ENCODE measurements around the gene STAC3. TPM values are rescaled to one million over a fixed set of nuclear protein-coding genes. Genes with fewer than 3 reads are reported as not detected.
"Not testable (repeated sequence)": the region's sequence is repeated elsewhere in the genome, so short reads cannot be mapped to it uniquely, and the experiment has no call there.

Gene STAC3
- total RNA-seq, 2 donors from 2014 or later, result 5.9 to 6.8 TPM

DNA sequence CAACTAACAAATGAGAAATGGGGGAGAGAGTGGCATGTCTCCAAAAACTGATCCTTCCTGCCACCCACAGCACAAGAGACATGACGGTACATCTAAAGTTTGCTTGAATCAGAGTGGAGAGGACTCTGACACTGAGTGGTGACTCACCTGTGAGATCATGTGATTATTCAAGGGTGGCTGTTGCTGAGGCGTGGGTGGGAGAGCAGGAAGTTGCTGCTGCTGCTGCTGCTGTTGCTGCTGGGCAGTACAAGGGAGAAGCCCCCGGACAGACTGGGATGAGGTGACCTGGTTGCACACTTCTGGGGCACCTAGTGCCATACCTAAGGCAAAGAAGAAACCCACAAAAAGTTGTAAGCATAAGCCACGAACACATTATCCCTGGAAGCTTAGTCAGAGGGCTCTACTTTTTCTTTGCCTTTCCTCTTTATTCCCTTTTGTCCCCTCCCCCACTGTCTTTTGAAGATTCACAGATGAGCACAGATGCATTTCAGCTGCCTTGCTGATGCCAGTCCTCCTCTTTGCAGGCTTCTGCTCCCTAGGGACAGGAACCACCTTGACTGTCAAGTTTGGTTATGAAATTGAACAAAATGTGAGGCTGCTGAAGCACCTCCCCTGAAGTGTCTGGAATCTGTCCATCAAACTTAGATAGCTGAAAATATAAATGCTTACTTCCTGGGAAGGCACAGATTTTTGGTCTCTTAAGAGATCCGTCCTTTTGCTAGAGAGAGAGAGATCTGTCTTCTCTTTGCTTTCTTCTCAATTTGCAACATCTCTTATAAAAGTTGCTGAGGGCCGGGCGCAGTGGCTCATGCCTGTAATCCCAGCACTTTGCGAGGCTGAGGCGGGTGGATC lies 29.4 kb upstream of the STAC3 start:
- H3K9me3 Mint-ChIP-seq, result no peaks in the 10 kb centered on the region
- peak overlapping the region; percentile 83 for H3K27ac Mint-ChIP-seq
- H3K4me1 Mint-ChIP-seq, result peaks cover 9% of the 10 kb centered on the region
- WGBS, 2 experiments (ENCODE audit: insufficient coverage in 1 of 2, insufficient read length in 1 of 2), result 91 to 96% methylated on average over 8 to 9 of the region's 9 CpGs
- H3K9me3 ChIP-seq (ENCODE audit: control insufficient read depth, low read length), result no peaks in the 10 kb centered on the region
- TF ChIP-seq, protein P1, sequence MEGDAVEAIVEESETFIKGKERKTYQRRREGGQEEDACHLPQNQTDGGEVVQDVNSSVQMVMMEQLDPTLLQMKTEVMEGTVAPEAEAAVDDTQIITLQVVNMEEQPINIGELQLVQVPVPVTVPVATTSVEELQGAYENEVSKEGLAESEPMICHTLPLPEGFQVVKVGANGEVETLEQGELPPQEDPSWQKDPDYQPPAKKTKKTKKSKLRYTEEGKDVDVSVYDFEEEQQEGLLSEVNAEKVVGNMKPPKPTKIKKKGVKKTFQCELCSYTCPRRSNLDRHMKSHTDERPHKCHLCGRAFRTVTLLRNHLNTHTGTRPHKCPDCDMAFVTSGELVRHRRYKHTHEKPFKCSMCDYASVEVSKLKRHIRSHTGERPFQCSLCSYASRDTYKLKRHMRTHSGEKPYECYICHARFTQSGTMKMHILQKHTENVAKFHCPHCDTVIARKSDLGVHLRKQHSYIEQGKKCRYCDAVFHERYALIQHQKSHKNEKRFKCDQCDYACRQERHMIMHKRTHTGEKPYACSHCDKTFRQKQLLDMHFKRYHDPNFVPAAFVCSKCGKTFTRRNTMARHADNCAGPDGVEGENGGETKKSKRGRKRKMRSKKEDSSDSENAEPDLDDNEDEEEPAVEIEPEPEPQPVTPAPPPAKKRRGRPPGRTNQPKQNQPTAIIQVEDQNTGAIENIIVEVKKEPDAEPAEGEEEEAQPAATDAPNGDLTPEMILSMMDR (conservative IDR thresholded peaks at IDR 0.05), result no peak
- H3K4me3 Mint-ChIP-seq, result no peak overlapping the region
- no peaks in the 10 kb centered on the region for H3K4me1 ChIP-seq (ENCODE audit: control insufficient read depth, insufficient read depth, low read length)
- peaks cover 49% of the 10 kb centered on the region for H3K36me3 Mint-ChIP-seq (ENCODE audit: low read depth)
- H3K36me3 ChIP-seq (ENCODE audit: control insufficient read depth, insufficient read depth, low read length), result peaks cover 43% of the 10 kb centered on the region
- H3K4me3 ChIP-seq (ENCODE audit: low read length), result no peak overlapping the region
- no peaks in the 10 kb centered on the region for H3K27me3 Mint-ChIP-seq (ENCODE audit: insufficient read depth)
- peak; percentile 81 for DNase-seq
- H3K9ac ChIP-seq (ENCODE audit: extremely low read depth, low read length, poor library complexity, severe bottlenecking), result no peak overlapping the region
- H3K27me3 ChIP-seq (ENCODE audit: control insufficient read depth, insufficient read depth, low read length, poor library complexity, severe bottlenecking), result no peaks in the 10 kb centered on the region
- no peak overlapping the region for H3K27ac ChIP-seq (ENCODE audit: low read depth, low read length)

DNA sequence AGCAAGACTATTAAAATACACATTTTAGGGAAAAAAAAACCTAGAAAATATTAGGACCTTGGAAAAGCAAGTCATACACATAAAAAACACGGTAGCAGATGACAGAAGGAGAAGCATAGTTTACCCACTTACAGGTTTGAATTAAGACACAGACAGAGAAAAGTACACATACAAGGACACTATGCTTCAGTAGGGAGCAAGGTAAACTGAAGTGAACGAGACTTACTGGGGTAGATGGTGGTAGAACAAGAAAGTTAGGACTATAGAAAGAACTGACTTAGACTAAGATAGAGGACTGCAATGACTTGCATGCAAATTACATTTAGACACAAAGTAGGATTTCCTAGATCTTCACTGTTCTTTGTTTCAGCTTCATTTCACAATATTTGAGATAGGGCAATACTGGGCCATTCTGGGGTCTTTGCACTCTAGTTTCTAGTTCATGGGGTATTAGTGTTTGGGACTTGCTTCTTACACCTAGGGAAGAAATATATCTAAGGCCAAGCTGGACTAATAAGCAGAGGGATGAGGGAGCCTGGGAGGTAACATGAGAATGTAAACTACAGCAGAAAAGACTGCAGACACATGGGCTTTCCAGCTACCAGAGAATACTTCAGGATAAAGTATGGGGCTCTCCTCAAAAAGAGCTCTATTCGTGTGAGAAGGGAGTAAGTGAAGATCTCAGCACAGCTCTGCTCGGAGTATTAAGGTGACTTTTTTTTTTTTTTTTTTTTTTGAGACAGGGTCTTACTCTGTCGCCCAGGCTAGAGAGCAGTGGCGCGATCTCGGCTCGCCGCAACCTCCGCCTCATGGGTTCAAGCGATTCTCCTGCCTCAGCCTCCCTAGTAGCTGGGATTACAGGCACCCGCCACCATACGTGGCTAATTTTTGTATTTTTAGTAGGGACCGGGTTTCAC lies 27.7 kb upstream of the STAC3 start:
- H3K4me1 Mint-ChIP-seq, result peaks cover 12% of the 10 kb centered on the region
- Histone ChIP-seq H3K27me3 (ENCODE audit: control insufficient read depth, insufficient read depth, low read length, poor library complexity, severe bottlenecking) (no peaks in the 10 kb centered on the region), H3K4me1 (ENCODE audit: control insufficient read depth, insufficient read depth, low read length) (no peaks in the 10 kb centered on the region), H3K27ac (ENCODE audit: low read depth, low read length) (no peak overlapping the region), H3K9ac (ENCODE audit: extremely low read depth, low read length, poor library complexity, severe bottlenecking) (no peak overlapping the region), H3K36me3 (ENCODE audit: control insufficient read depth, insufficient read depth, low read length) (peaks cover 40% of the 10 kb centered on the region), H3K9me3 (ENCODE audit: control insufficient read depth, low read length) (no peaks in the 10 kb centered on the region), H3K4me3 (ENCODE audit: low read length) (no peak overlapping the region)
- DNase-seq, result no peak
- TF ChIP-seq, protein P1 (conservative IDR thresholded peaks at IDR 0.05), result no peak
- WGBS, 2 experiments (ENCODE audit: insufficient coverage in 1 of 2, insufficient read length in 1 of 2), result 93 to 94% methylated on average over 9 to 15 of the region's 15 CpGs
- no peak overlapping the region for H3K27ac Mint-ChIP-seq
- H3K27me3 Mint-ChIP-seq (ENCODE audit: insufficient read depth), result no peaks in the 10 kb centered on the region
- H3K36me3 Mint-ChIP-seq (ENCODE audit: low read depth), result peaks cover 62% of the 10 kb centered on the region
- H3K9me3 Mint-ChIP-seq, result no peaks in the 10 kb centered on the region
- no peak overlapping the region for H3K4me3 Mint-ChIP-seq

DNA sequence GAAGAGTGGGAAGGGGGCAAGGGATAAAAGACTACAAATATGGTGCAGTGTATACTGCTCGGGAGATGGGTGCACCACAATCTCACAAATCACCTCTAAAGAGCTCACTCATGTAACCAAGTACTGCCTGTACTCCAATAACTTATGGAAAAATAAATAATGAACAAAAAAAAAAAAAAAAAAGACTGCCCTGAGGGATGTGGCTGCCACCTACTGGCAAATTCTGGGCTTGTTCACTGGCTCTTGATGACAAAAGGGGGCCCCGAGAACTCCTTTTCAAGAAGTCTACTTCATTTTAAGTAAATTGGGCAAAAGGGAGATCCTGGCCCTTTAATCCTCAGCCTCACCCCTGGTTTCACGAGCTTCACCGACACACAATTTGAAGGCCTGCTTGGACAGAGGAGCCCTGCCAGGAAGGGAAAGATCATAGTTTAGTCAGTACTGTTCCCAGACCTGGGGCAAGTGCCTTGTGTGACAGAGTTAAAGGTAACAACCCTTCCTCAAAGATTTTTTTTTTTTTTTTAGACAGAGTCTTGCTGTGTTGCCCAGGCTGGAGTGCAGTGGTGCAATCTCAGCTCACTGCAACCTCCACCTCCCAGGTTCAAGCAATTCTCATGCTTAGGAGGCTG lies 26.1 kb upstream of the STAC3 start:
- Histone ChIP-seq H3K27me3 (ENCODE audit: control insufficient read depth, insufficient read depth, low read length, poor library complexity, severe bottlenecking) (no peaks in the 10 kb centered on the region), H3K9ac (ENCODE audit: extremely low read depth, low read length, poor library complexity, severe bottlenecking) (no peak overlapping the region), H3K4me3 (ENCODE audit: low read length) (no peak overlapping the region), H3K4me1 (ENCODE audit: control insufficient read depth, insufficient read depth, low read length) (peaks cover 9% of the 10 kb centered on the region), H3K27ac (ENCODE audit: low read depth, low read length) (no peak overlapping the region), H3K9me3 (ENCODE audit: control insufficient read depth, low read length) (no peaks in the 10 kb centered on the region), H3K36me3 (ENCODE audit: control insufficient read depth, insufficient read depth, low read length) (peaks cover 34% of the 10 kb centered on the region)
- peaks cover 55% of the 10 kb centered on the region for H3K36me3 Mint-ChIP-seq (ENCODE audit: low read depth)
- no peak overlapping the region for H3K4me3 Mint-ChIP-seq
- no peaks in the 10 kb centered on the region for H3K27me3 Mint-ChIP-seq (ENCODE audit: insufficient read depth)
- H3K27ac Mint-ChIP-seq, result peak overlapping the region; percentile 84
- peaks cover 28% of the 10 kb centered on the region for H3K4me1 Mint-ChIP-seq
- 87 to 89% methylated on average over 3 to 4 of the region's 4 CpGs for WGBS, 2 experiments (ENCODE audit: insufficient coverage in 1 of 2, insufficient read length in 1 of 2)
- DNase-seq, result peak; percentile 87
- H3K9me3 Mint-ChIP-seq, result no peaks in the 10 kb centered on the region
- TF ChIP-seq, protein P1 (conservative IDR thresholded peaks at IDR 0.05), result peak; percentile 75

DNA sequence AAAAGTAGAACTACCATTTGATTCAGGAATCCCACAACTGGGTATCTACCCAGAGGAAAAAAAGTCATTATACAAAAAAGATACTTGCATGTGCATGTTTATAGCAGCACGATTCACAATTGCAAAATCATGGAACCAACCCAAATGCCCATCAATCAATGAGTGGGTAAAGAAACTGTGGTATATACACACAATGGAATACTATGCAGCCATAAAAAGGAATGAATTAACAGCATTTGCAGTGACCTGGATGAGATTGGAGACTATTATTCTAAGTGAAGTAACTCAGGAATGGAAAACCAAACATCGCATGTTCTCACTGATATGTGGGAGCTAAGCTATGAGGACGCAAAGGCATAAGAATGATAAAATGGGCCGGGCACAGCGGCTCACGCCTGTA lies 25.2 kb upstream of the STAC3 start:
- WGBS, 2 experiments (ENCODE audit: insufficient coverage in 1 of 2, insufficient read length in 1 of 2), result 90 to 95% methylated on average over 5 of the region's 6 CpGs
- H3K36me3 Mint-ChIP-seq (ENCODE audit: low read depth), result peaks cover 53% of the 10 kb centered on the region

More for the DNA sequence above, 25.2 kb upstream of the STAC3 start:
- not testable (repeated sequence) for H3K27me3 ChIP-seq (ENCODE audit: control insufficient read depth, insufficient read depth, low read length, poor library complexity, severe bottlenecking); H3K4me3 ChIP-seq (ENCODE audit: low read length); H3K9me3 Mint-ChIP-seq; H3K27me3 Mint-ChIP-seq (ENCODE audit: insufficient read depth); H3K9me3 ChIP-seq (ENCODE audit: control insufficient read depth, low read length); H3K4me1 ChIP-seq (ENCODE audit: control insufficient read depth, insufficient read depth, low read length); DNase-seq; H3K27ac Mint-ChIP-seq; H3K4me3 Mint-ChIP-seq; H3K27ac ChIP-seq (ENCODE audit: low read depth, low read length); H3K9ac ChIP-seq (ENCODE audit: extremely low read depth, low read length, poor library complexity, severe bottlenecking)
- peaks cover 26% of the 10 kb centered on the region for H3K36me3 ChIP-seq (ENCODE audit: control insufficient read depth, insufficient read depth, low read length)
- H3K4me1 Mint-ChIP-seq, result peaks cover 33% of the 10 kb centered on the region
